ENCODE measurements around the gene PRKAG2.
"Not testable (repeated sequence)": the region's sequence is repeated elsewhere in the genome, so short reads cannot be mapped to it uniquely, and the experiment has no call there.

DNA sequence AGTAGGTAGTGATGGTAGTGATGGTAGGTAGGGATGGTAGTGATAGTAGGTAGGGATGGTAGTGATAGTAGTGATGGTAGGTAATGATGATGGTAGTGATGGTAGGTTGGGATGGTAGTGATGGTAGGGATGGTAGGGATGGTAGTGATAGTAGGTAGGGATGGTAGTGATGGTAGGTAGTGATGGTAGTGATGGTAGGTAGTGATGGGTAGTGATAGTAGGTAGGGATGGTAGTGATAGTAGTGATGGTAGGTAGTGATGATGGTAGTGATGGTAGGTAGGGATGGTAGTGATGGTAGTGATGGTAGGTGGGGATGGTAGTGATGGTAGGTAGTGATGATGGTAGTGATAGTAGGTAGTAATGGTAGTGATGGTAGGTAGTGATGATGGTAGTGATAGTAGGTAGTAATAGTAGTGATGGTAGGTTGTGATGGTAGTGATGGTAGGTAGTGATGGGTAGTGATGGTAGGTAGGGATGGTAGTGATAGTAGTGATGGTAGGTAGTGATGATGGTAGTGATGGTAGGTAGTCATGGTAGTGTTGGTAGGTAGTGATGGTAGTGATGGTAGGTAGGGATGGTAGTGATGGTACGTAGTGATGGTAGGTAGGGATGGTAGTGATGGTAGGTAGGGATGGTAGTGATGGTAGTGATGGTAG is 35.4 kb downstream of the PRKAG2 start:
- TF ChIP-seq, protein P1, sequence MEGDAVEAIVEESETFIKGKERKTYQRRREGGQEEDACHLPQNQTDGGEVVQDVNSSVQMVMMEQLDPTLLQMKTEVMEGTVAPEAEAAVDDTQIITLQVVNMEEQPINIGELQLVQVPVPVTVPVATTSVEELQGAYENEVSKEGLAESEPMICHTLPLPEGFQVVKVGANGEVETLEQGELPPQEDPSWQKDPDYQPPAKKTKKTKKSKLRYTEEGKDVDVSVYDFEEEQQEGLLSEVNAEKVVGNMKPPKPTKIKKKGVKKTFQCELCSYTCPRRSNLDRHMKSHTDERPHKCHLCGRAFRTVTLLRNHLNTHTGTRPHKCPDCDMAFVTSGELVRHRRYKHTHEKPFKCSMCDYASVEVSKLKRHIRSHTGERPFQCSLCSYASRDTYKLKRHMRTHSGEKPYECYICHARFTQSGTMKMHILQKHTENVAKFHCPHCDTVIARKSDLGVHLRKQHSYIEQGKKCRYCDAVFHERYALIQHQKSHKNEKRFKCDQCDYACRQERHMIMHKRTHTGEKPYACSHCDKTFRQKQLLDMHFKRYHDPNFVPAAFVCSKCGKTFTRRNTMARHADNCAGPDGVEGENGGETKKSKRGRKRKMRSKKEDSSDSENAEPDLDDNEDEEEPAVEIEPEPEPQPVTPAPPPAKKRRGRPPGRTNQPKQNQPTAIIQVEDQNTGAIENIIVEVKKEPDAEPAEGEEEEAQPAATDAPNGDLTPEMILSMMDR (IDR thresholded peaks at IDR 0.05; ENCODE audit: low read depth, low read length): not testable (repeated sequence)
- TF ChIP-seq EZH2phosphoT487 (IDR thresholded peaks at IDR 0.05; ENCODE audit: low read depth): not testable (repeated sequence)
